ENCODE data around the gene ANGPTL3.

Gene ANGPTL3

DNA sequence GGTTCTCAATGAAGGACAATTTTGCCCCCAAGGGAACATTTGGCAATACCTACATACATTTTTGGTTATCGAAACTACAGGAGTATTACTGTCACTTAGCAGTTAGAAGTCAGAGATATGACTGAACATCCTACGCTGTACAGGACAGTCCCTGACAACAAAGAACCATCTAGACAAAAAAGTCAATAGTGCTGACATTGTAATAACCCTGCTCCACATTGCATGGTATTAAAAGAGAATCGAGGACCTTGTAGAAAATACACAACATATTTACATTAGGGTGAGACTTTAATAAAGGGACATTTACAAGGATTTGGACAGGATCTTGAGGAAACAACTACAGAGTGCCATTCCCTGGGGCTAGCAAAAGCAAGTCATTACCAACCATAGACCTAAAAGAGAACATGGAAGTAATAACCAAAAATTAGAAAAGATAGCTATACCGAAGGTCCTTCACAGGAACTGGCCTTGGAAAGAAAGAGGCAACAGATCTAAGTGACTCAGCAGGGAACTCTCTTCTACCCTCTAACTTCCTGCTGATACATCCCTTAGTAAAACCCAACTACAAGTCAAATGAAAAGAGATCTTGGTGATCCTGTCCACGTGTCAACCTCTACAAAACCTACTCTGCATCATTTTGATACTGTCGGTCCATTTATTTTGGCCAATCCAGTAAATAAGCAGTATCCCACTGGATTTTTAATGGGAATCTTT, 40.2 kb downstream of the ANGPTL3 start:
- DNase-seq: no peak

DNA sequence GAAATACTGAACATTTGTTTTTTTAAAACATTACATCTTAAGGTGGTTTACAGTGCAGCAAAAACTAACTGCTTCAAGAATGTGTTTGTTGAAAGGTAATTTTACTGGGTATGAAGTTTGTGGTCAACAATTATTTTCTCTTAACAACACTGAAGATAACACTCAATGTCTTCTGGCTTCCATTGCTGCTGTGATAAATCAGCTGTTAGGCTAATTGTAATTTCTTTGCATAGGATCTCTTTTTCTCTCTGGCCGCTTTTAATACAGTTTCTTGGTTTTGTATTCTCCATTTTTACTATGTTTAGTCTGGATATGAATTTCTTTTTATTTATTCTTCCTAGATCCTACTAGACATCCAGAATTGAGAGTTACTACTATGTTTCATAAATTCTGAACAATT, 46.0 kb downstream of the ANGPTL3 start:
- DNase-seq: no peak

DNA sequence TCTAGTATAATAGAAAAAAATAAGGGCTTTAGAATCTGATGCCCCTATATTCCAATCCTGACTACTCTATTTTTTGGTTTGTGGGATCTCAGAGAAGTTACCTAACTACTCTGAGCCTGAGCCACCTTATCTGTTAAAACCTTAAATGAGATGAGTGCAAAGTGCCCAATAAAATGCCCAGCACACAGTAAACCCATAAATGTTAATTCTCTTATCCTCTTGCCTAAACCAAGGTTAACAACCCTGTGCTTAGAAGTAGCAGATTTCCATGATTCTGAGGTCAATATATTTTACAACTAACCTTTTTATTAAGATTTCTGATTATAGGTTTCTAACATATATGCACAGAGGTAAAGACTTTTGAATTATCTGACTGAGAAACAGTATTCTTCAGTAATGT, 55.1 kb downstream of the ANGPTL3 start:
- no peak for DNase-seq

DNA sequence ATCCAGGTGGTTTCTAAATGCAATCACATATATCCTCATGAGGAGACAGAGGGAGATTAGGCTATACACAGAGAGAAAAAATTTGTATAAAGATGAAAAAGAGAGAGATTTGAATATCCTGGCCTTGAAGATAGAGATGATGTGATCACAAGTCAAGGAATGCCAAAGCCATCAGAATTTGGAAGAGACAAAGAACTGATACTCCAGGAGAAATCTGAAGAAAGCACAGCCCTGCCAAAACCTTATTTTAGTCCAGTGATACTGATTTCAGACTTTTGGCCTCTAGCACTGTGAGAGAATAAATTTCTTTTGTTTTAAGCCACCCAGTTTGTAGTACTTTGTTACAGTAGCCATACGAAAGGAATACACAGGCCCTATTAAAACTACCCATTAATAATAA, 57.4 kb downstream of the ANGPTL3 start:
- DNase-seq: no peak
